SJSA1 (cell line): ENCODE results near the gene RCAN2. TPM values are rescaled to one million over a fixed set of nuclear protein-coding genes. Genes with fewer than 3 reads are reported as not detected.

Experiments
- DNase-seq, 2 experiments: peaks; one replicate each; pipeline ENCODE4 v3.0.0-alpha.2; 2015 to 2020; ENCODE audit warnings: low spot score in 2 of 2, low read depth in 1 of 2
- H3K27ac ChIP-seq: fragments of 250-450 bp; sonication (Bioruptor Pico); 2 replicates; pipeline ENCODE4 v1.5.1; 2020; ENCODE audit warnings: mild to moderate bottlenecking, moderate library complexity
- H3K27me3 ChIP-seq: fragments of 250-450 bp; sonication (Bioruptor Pico); replicated peaks from 2 replicates; pipeline ENCODE4 v1.5.1; 2020; ENCODE audit warnings: mild to moderate bottlenecking, moderate library complexity
- H3K36me3 ChIP-seq: fragments of 250-450 bp; sonication (Bioruptor Pico); 2 replicates; pipeline ENCODE4 v1.5.1; 2020; ENCODE audit warnings: mild to moderate bottlenecking
- H3K4me1 ChIP-seq: fragments of 250-450 bp; sonication (Bioruptor Pico); replicated peaks from 2 replicates; pipeline ENCODE4 v1.6.1; 2021; ENCODE audit warnings: mild to moderate bottlenecking
- H3K4me3 ChIP-seq: fragments of 250-450 bp; sonication (Bioruptor Pico); 2 replicates; pipeline ENCODE4 v1.5.1; 2020; ENCODE audit warnings: mild to moderate bottlenecking
- H3K9me3 ChIP-seq: fragments of 250-450 bp; sonication (Bioruptor Pico); replicated peaks from 2 replicates; pipeline ENCODE4 v1.5.1; 2020; ENCODE audit warnings: mild to moderate bottlenecking
- total RNA-seq: library from RNA; depleted of rRNA; stranded (reverse); fragments of >200 nt; shearing (Covaris generic); gene quantifications from 2 replicates; pipeline ENCODE4 v1.2.3, GENCODE V29; 2014; rRNA removed

The RCAN2 gene
- total RNA-seq: 19.6 and 20.8 TPM in 2 replicates

DNA sequence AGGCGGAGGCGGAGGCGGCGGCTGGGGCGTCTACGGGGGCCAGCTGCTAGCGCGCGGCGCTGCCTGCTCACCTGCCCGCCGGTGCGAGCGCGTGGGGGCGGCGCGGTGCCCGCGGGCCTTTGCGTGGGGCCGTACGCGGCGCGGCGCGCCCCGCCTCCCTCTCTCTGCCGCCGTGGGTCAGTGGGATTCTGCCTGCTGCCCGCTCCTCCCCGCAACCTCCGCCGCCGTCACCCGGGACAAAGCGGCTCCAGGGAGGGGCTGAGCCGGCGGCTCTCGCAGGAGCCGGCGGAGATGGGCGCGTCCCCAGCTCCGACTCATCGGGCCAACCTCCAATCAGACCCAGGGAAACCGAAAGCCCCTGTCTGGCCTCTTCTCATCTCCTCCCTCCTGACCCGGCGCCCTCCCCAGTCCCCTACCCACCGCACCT, at the start of gene RCAN2:
Gene RCAN2, minus strand, starts transcription at position 249 of the 427 bp plus-strand sequence.
- peak; percentile 69 to 75 for DNase-seq
- no peaks in the 10 kb centered on the region for H3K27me3 ChIP-seq
- H3K27ac ChIP-seq: peak within 1 kb of the TSS; percentile 32
- peaks cover 4% of the 10 kb centered on the region; the same call in 1 of the 2 replicates for H3K36me3 ChIP-seq
- no peaks in the 10 kb centered on the region for H3K9me3 ChIP-seq
- H3K4me1 ChIP-seq: peaks cover 7% of the 10 kb centered on the region
- H3K4me3 ChIP-seq: peak within 1 kb of the TSS; percentile 90

DNA sequence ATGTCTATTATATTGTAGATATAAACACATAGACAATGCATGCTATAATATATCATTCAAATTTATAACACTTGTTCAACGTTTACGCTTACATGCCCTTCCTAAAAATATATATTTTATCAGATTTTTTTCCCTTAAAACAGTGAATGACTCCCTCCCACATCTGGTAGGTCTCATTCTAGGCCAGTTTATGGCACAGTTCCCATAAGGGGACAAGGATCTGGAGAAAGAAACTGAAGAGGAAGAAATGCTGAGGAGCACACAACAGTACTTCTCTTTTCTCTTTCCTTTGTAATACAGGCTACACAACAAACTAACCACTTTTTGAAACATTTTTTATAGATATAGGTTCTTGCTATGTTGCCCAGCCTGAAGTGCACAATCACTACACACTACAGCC, 48.6 kb upstream of the RCAN2 start:
- no peak overlapping the region for H3K4me3 ChIP-seq
- no peaks in the 10 kb centered on the region for H3K9me3 ChIP-seq
- DNase-seq: no peak
- H3K27ac ChIP-seq: no peak overlapping the region
- no peaks in the 10 kb centered on the region for H3K27me3 ChIP-seq
- H3K36me3 ChIP-seq: no peaks in the 10 kb centered on the region
- H3K4me1 ChIP-seq: no peaks in the 10 kb centered on the region

DNA sequence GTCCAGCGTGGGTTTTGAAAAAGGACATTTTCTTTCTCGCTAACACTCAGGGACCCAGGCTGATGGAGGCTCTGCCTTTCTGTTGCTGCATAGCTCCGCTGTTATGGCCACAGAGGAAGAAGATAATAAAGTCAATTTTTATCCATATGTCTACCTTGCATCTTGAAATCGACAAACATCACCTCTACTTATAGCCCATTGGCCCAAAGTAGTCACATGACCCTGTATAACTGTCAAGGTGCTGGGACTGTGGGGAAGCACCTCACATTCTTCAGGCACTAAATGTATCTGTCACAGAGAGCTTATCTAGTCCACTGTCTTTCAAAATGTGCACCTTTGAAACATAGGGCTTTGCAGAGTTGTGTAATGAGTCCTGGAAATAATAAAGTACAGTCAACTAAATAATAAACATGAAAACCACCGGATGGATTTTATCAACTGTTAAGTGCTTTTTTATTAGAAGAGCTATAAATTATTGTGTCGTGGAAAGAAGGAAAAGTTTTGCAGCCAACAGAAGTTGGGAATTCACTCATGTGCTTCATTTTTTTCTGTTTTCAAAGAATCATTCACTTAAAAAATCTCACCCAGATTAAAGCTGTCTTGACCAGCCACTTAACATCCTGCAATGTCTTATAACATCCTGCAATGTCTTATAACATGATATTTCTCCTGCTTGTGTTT, 47.7 kb upstream of the RCAN2 start:
- Histone ChIP-seq H3K4me3 (no peak overlapping the region), H3K4me1 (no peaks in the 10 kb centered on the region), H3K9me3 (no peaks in the 10 kb centered on the region), H3K27me3 (no peaks in the 10 kb centered on the region), H3K36me3 (no peaks in the 10 kb centered on the region), H3K27ac (no peak overlapping the region)
- DNase-seq: no peak

DNA sequence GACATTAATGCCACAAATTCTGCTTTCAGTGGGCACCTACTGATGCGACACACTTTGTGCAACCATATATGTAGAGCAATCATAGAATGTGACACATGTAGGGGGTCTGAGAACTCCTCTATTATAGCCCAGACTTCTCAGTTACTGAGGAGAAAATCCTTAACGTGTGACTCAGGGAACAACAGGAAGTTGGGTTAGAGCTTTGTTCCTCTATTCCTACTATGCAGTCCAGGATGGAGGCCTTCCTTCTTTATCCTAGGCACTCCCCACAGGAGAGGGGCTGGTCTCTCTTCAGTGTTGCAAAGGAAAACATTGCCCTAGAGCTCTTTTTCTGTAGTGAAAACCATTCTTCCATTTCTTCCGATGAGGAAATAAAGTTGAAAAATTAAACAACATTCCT, 39.6 kb upstream of the RCAN2 start:
- Histone ChIP-seq H3K27me3 (no peaks in the 10 kb centered on the region), H3K4me1 (peaks cover 27% of the 10 kb centered on the region), H3K9me3 (no peaks in the 10 kb centered on the region), H3K36me3 (0 out of 2 replicates have a peak, but pooled peaks cover 3% of the 10 kb centered on the region), H3K4me3 (no peak overlapping the region), H3K27ac (peak overlapping the region; percentile 75)
- DNase-seq: peak in 1 of 2 experiments; percentile 30

DNA sequence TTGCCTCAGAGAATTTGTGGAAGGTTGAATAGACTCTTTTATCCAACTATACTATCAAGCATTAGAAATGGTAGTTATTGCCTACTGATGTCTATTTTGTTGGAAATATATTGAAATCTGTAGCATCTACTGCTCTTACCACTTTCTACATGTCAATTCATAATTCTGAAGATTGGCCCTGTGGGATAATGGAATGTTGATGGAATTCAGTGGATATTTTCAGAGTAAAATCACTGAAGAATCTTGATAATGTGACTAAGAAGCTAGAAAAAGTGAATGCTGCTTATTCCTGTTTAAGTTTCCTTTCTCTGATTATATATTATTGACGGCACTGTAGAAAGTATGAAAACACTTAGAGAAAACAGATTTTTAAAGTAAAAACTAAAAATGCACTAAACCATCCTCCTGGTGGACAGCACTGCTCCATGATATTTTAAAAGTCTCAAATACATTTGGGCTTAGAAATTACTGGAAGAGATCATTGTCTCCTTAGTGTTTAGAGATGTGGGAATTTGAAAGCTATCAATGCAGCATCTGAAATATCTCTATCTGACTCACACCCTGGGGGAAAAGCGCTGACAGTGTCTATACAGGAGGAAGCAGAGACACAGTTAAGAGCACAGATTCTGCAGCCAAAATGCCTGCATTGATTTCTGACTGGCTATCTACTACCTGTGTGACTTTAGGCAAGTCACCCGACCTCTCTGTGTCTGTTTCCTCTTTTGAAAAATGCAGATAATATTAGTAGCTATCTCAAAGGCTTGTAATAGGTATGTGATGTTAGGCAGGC, 37.9 kb upstream of the RCAN2 start:
- Histone ChIP-seq H3K4me1 (peaks cover 27% of the 10 kb centered on the region), H3K36me3 (0 out of 2 replicates have a peak, but pooled peaks cover 3% of the 10 kb centered on the region), H3K27me3 (no peaks in the 10 kb centered on the region), H3K4me3 (no peak overlapping the region), H3K9me3 (no peaks in the 10 kb centered on the region), H3K27ac (peak overlapping the region; percentile 75)
- peak in 1 of 2 experiments; percentile 37 for DNase-seq

DNA sequence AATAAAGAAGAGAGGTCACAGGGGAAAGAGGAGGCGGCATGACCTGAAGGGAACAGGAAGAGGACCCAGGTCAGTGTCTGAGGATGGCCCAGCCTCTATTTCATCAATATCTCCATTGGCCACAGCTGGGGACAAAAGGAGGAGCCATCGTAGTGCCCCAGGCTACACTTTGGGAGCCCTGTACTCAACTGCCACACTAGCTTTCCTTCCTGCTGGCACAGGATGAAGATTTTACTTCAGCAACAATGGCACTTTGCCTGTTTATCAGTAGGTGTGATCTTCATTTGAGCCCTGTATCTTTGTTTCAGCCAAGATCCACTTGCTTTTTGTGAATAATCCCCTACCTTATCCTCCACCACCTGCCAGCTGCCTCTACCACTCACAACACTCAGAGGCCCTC, 35.4 kb upstream of the RCAN2 start:
- Histone ChIP-seq H3K4me1 (peaks cover 40% of the 10 kb centered on the region), H3K27me3 (no peaks in the 10 kb centered on the region), H3K36me3 (0 out of 2 replicates have a peak, but pooled peaks cover 3% of the 10 kb centered on the region), H3K9me3 (no peaks in the 10 kb centered on the region), H3K27ac (no peak overlapping the region), H3K4me3 (no peak overlapping the region)
- DNase-seq: no peak

DNA sequence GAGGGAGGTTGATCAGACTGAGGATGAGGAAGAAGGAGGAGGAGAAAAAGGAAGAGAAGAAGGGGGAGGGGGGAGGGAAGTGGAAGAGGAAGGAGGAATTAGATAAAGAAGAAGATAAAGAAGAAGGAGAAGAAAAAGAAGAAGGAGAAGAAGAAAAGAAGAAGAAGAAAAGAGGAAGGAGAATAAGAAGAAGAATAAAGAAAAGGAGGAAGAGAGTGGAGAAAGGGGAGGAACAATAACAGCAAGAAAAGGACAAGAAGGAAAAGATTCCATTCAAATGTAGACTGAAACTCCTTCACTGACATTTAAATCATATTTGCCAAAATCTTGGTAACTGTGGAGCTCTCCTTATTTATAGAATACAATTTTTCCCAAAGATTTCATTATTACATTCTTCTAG, 34.3 kb upstream of the RCAN2 start:
- Histone ChIP-seq H3K36me3 (0 out of 2 replicates have a peak, but pooled peaks cover 2% of the 10 kb centered on the region), H3K27ac (no peak overlapping the region), H3K4me3 (no peak overlapping the region), H3K4me1 (peaks cover 39% of the 10 kb centered on the region), H3K9me3 (no peaks in the 10 kb centered on the region), H3K27me3 (no peaks in the 10 kb centered on the region)
- DNase-seq: no peak

DNA sequence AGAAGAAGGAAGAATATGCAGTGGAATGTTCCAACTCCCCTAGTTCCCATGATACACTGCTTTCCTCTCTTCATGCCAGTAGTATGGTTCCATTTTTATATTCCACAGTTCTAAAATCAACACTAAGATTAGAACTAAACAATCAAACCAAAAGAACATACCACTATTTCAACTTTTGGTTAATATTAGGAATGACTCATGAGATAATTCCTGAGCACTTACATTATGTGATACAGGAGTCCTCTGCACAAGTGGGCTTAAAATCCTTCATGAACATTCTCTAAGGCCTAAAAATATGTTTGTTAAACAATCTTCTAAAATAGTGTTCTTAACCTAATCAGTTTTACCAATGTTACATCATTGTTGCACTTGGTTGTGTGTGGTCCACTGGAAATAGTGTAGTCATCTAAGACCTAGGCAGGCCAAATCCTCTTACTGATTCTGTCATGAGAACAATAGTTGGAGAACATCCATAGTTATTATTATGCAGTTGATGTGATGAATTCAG, 30.3 kb upstream of the RCAN2 start:
- Histone ChIP-seq H3K27me3 (no peaks in the 10 kb centered on the region), H3K4me1 (peaks cover 34% of the 10 kb centered on the region), H3K36me3 (no peaks in the 10 kb centered on the region), H3K27ac (peak overlapping the region; percentile 87), H3K4me3 (no peak overlapping the region), H3K9me3 (no peaks in the 10 kb centered on the region)
- peak; percentile 62 to 90 for DNase-seq

DNA sequence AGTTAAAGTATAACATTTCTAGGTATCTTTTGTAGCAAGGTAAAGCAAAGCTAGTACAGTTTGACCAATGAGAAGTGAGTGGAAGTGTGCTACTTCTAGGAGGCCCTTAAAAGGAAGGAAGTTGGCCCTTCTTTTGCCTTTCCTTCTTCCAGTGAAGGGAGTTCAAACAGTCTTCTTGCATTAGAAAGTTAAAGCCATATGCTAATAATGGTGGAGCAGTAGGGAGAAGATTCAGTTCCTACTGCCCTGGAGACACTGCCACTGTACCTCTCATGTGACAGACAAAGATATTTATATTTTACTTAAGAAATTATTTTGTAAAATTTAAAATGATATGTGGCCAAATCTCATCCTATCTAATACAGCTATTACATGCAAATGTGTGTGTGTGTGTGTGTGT, 26.0 kb upstream of the RCAN2 start:
- no peaks in the 10 kb centered on the region for H3K27me3 ChIP-seq
- H3K4me1 ChIP-seq: peaks cover 26% of the 10 kb centered on the region
- no peak overlapping the region for H3K4me3 ChIP-seq
- no peaks in the 10 kb centered on the region for H3K9me3 ChIP-seq
- no peaks in the 10 kb centered on the region for H3K36me3 ChIP-seq
- no peak for DNase-seq
- H3K27ac ChIP-seq: no peak overlapping the region

DNA sequence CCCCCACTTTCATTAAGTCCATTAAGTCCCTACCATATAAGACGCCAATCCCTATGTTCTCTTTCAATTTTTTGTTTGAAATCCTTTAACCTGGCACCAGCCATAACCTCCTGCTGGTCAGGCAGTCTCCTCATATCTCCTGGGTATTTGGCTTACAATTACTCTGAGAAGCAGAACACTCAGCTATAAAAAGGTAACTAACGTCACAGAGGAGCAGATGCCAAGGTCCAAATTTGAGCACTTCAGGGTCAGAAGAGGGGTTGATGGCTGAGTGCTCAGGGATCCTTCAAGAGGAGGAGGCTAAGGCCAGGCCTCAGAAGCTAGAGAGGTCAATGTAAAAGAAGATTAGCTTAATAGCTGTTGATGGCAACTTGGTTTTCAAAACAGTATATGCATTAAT, 22.3 kb upstream of the RCAN2 start:
- DNase-seq: no peak
- Histone ChIP-seq H3K9me3 (no peaks in the 10 kb centered on the region), H3K27me3 (no peaks in the 10 kb centered on the region), H3K36me3 (no peaks in the 10 kb centered on the region), H3K27ac (no peak overlapping the region), H3K4me1 (peaks cover 20% of the 10 kb centered on the region), H3K4me3 (no peak overlapping the region)

DNA sequence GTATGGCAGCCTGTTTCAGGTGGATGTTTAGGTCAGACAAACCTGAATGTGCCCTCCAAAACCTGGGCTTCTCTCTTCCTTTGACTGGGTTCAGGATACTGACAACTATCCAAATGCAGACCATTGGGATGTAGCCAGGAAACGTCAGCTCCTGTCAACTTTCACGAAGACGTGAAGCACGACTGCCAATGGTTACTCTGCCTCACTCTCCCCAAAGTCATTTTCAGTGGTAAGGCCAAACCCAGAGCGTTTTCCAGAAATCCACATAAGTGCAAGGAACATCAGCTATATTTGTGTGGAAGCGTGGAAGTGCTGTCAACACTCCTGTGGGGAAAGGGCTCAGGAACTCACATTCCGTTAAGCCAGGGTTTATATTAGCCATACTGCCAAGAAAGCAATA, 20.1 kb upstream of the RCAN2 start:
- no peak for DNase-seq
- no peaks in the 10 kb centered on the region for H3K36me3 ChIP-seq
- H3K9me3 ChIP-seq: no peaks in the 10 kb centered on the region
- no peaks in the 10 kb centered on the region for H3K27me3 ChIP-seq
- H3K4me3 ChIP-seq: no peak overlapping the region
- H3K4me1 ChIP-seq: peaks cover 12% of the 10 kb centered on the region; the same call in 1 of the 2 replicates
- H3K27ac ChIP-seq: no peak overlapping the region

DNA sequence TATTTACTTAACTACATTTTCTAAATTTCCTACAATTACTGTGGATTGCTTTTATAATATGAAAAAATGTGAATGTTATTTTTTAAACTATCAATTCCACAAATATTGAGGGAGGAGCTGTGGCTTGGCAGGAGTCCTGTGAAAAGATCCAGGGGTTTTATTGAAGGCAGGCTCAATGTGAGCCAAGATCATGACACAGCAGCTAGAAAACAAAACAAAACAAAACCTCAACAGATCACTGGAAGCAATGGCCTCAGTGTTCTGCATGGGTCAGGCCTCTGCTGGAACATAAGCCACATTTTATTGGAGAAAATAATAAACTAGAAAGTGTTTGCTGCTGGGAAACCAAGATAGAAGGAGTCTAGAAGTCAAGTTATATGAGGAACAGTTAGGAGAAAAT, 19.4 kb upstream of the RCAN2 start:
- Histone ChIP-seq H3K4me3 (no peak overlapping the region), H3K9me3 (no peaks in the 10 kb centered on the region), H3K27me3 (no peaks in the 10 kb centered on the region), H3K36me3 (no peaks in the 10 kb centered on the region), H3K4me1 (peaks cover 12% of the 10 kb centered on the region; the same call in 1 of the 2 replicates), H3K27ac (no peak overlapping the region)
- DNase-seq: peak in 1 of 2 experiments; percentile 19

DNA sequence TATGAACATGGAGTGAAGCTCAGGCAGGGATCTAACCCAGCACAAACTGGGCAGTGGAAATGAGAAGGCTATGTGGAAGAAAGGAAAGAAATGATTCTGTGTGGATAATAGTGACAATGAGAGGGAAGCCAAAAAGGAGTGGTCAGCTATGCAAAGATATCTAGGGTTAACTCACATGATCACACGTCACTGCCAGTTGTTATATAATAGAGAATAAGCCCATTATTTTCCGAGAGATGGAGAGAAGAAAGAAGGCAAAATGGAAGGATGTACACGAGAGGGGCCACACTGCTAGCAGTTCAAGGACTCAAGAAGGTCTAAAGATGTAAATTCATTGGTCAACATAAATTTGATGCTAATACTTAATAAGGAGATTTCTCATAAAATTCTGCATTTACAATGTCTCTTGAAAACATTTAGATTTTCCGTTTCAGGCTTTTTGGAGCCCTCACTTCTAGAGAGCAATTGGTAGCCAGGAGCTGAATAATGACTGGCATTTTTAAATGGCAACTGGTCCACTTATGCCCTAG, 18.8 kb upstream of the RCAN2 start:
- Histone ChIP-seq H3K27ac (no peak overlapping the region), H3K36me3 (no peaks in the 10 kb centered on the region), H3K27me3 (no peaks in the 10 kb centered on the region), H3K9me3 (no peaks in the 10 kb centered on the region), H3K4me1 (peaks cover 12% of the 10 kb centered on the region; the same call in 1 of the 2 replicates), H3K4me3 (no peak overlapping the region)
- DNase-seq: no peak

DNA sequence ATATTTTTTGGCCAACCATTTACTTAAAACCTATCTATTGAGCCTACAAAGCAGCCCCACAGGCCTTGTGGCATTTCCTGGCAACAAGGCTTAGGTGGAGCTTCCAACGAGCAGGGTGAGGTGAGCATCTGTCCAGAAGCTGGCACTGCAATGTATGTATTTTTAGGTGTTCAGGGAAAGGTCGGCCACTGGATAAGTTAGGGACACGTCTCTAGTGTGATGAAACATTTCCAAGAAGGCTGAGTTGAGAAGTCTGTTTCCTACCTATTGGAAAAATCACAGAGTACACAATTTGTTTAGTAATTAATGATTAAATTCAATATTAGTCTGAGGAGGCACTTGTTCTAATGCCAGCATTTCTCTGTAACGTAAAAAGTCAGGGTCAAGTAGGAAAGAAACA, 17.8 kb upstream of the RCAN2 start:
- Histone ChIP-seq H3K9me3 (no peaks in the 10 kb centered on the region), H3K27ac (no peak overlapping the region)

More for the DNA sequence above, 17.8 kb upstream of the RCAN2 start:
- Histone ChIP-seq H3K36me3 (no peaks in the 10 kb centered on the region), H3K27me3 (no peaks in the 10 kb centered on the region), H3K4me3 (no peak overlapping the region), H3K4me1 (peaks cover 12% of the 10 kb centered on the region; the same call in 1 of the 2 replicates)
- no peak for DNase-seq
